Activated naive CD8-positive, alpha-beta T cell treated with anti-CD3 and anti-CD28 coated beads, Interleukin-2, amount 50 U/mL, for 16 hours (primary cell): ENCODE data around the gene PLD4.

Experiments used
- DNase-seq: peaks from one replicate; pipeline ENCODE4 v3.0.0-alpha.2; 2020; ENCODE audit warnings: low read depth, low spot score

Gene PLD4

DNA sequence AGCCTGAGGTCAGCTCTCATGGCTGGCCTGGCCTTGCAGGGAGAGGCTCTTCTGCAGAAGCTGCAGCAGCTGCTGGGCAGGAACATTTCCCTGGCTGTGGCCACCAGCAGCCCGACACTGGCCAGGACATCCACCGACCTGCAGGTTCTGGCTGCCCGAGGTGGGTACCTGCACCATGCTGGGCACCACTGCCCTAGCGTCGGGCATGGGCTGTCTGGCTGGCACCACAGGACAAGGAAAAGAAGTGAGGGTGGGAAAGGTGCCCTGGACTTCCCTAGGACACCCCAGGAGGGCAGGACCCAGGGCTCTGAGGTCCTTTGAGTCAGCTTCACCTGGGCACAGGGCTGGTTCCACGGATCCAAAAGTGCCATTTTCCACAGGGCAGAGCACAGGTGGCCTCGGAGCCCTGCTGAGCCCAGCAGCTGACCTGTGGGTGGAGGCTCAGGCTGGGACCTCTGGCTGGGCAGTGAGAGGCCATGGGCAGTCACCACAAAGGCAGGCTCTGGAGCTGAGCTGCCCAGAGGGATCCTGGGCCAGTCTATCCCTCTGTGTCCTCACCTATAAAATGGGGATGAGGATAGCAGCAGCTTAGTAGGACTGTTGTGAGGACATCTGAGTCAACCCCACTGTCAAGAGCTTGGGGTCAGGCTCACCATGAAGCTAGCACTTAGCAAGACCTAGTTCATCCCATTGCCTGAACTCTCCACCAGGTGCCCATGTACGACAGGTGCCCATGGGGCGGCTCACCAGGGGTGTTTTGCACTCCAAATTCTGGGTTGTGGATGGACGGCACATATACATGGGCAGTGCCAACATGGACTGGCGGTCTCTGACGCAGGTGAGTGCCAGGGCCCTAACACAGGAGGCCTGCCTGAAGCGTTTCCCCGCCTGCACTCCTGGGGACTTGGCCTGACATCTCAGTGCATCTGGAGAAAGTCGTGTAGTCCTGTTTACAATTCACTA, 4.9 kb downstream of the PLD4 start:
- no peak for DNase-seq

DNA sequence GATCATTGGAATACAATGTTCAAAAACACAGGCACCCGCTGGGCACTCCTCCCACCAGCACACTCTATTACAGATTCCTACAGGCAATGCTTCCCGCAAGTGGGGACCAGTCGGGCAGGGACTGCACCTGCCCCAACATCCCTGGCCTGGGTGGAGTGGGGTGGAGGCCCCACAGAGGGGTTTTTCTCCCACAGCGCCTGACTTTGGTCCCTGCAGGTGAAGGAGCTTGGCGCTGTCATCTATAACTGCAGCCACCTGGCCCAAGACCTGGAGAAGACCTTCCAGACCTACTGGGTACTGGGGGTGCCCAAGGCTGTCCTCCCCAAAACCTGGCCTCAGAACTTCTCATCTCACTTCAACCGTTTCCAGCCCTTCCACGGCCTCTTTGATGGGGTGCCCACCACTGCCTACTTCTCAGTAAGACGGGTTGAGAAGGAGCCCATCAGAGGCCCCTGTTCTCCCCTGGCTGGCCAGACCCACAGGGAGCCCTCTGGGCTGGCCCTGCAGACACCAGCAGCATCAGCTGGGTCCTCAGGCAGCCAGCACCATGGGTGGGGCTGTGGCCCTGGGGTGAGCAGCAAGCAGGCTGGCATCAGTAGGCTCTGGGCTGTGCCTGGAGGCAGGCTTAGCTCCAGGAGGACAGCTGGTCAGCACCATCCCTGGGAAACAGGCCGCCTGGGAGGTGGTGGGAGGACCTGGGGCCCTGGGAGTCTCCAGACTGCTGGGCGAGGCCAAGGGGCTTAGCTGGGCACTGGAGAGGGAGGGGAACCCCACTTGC, 6.0 kb downstream of the PLD4 start:
- no peak for DNase-seq

DNA sequence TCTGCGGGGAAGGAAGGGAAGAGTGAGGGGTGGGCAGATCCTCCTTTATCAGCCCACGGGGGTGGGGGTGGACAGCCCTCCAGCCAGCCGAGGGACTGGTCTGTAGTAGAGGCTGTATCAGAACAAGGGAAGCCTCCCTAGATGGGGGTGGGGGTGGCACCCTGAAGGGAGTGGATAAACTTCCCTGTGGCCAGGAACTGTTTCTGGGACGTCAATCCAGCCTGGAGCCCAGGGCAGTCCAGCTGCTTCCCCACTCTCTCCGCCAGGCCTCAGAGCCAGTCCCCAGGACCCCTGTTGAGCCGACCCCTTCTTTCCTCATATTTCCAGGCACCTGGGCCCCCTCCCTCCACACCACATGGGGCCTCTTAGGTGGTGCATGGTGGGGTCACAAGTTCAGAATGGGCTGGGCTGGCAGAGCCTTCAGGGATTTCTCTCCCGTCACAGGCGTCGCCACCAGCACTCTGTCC, 6.7 kb downstream of the PLD4 start:
- no peak for DNase-seq

DNA sequence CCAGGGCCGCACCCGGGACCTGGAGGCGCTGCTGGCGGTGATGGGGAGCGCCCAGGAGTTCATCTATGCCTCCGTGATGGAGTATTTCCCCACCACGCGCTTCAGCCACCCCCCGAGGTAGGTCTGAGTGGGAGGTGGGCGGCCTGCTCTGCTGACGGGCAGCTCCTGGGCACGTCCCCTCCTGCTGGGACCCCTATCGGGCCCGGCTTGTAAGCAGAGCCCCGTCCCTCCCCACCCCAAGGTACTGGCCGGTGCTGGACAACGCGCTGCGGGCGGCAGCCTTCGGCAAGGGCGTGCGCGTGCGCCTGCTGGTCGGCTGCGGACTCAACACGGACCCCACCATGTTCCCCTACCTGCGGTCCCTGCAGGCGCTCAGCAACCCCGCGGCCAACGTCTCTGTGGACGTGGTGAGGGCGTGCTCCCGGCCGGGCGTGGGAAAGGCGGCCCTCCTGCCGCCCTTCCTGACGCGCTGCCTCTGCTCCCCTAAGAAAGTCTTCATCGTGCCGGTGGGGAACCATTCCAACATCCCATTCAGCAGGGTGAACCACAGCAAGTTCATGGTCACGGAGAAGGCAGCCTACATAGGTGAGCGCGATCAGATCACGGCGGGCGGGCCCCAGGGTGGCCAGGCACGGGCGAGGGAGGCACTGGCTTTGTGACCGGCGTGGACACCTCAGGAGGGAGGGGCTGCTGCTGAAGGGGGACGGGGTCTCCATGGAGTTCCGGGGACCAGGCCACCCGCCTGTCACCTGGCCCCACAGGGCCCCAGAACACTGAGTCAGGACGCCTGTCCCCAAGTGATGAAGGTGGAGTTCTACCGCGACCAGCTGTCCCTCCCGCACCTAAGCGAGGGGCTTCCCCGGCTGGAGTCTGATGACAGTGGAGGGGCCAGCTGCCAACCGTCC, 7.3 kb downstream of the PLD4 start:
- DNase-seq, result no peak

DNA sequence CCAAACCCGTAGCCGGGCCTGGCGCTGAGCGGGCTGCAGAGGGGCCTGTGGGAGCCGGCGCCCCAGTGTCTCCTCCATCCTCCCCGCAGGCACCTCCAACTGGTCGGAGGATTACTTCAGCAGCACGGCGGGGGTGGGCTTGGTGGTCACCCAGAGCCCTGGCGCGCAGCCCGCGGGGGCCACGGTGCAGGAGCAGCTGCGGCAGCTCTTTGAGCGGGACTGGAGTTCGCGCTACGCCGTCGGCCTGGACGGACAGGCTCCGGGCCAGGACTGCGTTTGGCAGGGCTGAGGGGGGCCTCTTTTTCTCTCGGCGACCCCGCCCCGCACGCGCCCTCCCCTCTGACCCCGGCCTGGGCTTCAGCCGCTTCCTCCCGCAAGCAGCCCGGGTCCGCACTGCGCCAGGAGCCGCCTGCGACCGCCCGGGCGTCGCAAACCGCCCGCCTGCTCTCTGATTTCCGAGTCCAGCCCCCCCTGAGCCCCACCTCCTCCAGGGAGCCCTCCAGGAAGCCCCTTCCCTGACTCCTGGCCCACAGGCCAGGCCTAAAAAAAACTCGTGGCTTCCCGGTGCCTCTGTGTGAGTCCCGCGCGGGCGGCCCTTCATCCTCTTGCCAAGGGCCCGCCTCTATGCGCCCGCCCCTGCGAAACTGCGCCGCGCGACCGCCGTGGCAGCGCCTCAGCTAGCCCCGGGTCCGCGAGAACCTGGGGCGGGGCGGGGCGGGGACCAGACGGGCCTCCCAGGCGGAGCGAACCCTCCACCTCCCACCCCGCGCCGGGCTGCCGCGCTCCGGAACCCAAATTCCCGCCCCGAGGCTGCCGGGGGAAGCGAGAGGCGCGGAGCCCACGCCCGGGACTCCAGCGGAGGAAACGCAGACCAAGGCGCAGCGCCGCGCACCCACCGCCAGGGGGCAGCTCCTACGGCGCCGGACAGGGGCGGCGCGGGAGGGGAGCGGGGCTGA, 8.3 kb downstream of the PLD4 start:
- peak; percentile 80 for DNase-seq

DNA sequence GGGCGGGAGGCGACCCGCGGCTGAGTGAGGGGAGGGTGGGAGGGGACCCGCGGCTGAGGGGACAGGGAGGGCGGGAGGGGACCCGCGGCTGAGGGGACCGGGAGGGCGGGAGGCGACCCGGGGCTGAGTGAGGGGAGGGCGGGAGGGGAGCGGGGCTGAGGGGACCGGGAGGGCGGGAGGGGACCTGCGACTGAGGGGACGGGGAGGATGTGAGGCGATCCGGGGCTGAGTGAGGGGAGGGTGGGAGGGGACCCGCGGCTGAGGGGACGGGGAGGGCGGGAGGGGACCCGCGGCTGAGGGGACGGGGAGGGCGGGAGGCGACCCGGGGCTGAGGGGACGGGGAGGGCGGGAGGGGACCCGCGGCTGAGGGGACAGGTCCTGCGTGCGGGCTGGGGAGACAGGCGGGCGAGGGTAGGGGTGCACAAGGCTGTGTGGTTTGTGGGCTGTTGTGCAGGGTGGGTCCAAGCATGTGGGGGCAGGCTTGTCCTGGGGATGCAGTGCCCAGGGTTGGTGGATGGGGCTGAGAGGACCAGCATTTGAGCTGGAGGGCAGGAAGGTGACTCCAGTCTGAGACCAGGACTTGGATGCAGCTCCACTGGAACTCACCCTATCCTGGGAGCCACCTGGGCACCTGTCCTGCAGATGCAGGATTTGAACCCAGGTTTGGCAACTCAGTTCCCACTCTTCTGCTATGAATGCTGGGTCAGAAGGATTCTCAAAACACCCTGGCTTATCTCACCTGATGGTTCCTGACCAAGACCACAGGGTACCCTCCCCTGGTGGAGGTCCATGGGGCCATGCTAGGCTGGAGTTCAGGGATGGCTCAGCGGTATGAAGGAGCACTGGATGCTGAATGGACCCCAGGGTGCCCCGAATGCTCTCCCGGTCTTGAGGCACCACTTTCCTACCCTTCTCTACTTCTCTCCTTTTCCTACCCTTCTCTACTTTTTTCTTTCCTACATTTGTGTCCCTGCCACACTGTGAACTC, 9.4 kb downstream of the PLD4 start:
- no peak for DNase-seq

DNA sequence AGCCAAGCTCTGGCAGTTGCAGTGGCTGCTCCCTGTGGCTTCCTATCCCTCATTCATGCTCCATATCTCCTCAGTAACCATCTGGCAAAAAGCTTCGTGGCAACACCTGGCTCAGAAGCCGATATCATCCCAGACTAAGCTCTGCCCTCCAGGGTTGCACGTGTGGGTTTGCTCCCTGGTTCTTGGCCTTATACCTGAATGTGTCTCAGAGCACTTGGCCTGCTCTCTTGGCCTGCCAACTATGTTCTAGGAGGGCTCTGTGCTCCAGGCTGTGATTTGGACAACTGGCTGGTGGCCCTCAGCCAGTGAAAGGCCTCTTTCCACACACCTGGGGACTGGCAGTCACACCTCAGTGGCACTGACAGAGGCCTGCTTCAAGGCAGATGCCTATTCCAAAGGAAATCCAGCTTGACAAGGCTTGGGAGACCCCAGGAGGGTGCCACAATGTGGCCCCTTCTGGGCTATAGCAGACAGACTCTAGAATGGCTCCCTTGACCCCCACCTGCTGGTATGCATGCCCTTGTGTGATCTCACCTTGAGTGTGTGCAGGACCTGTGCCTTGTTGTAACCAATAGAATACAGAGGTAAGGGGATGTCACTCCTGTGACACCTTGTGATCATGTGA, 10.5 kb downstream of the PLD4 start:
- no peak for DNase-seq

DNA sequence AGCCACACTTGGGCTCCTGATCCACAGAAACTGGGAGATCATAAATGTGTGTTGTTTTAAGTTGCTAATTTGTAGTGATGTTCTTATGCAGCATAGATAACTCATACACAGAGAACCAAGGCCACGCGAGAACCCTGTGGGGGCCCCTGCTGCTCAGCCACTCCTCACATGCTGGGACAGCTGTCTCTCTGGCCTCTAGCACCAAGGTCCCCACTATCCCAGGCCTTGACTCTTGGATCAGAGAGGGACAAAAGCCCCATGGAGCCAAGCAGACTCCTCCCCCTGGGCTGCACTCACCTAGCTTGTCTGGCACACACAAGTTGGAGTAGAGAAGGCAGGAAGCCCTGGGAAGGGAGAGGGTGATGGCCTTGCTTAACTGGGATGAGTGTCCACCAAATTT, 11.3 kb downstream of the PLD4 start:
- no peak for DNase-seq

DNA sequence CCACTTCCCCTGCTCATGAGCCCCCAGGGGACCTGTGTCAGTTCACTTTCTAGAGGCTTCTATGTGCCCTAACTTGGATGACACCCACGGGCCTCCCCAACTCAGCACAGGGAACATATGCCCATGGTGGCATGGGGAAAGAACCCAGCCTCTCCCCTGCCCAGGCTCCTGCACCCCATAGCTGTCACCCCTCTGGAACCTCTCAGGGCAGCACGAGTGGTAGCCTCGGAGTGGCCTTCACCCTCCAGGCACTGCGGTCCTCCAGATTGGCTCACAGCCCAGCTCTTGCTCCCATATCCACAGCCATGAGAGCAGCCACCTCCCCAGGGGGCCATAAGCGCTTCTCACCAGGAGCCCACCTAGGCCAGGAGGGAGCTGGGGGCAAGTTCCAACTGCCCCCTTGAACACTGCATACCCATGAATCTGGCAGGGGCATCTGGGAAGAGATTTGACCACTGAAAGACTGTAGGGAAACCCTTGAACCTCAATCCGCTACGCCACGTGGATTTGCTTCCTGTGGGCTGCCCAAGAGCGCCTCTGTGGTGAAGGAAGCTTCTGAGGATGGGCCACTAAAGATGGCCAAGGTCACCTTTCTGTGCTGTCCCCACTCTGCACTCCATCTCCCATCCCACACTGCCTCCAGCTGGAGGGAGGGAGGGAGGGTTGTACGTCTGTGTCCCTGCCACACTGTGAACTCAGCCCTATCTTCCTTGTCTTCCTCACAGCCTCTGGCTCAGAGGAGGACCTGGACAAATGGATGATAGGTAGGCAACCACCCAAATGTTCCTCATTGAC, 11.9 kb downstream of the PLD4 start:
- DNase-seq, result no peak

DNA sequence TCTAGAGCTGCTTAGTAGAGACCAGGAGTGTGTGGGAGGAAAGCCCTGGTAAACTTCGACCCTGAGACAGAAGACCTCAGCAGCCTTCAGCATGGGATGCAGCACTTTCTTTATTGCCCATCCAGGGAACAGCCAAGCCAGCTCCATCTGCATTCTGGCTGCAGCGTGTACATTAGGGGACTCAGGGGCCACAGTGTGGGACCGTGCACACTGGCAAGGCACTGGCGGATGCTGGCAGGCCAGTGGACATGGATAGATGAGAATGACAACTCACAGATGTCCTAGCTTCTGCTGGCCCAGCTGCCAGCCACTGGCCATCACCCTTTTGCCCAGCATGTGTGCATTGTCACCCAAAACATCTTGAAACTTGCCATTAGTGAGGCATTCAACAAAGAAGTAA, 12.5 kb downstream of the PLD4 start:
- no peak for DNase-seq

DNA sequence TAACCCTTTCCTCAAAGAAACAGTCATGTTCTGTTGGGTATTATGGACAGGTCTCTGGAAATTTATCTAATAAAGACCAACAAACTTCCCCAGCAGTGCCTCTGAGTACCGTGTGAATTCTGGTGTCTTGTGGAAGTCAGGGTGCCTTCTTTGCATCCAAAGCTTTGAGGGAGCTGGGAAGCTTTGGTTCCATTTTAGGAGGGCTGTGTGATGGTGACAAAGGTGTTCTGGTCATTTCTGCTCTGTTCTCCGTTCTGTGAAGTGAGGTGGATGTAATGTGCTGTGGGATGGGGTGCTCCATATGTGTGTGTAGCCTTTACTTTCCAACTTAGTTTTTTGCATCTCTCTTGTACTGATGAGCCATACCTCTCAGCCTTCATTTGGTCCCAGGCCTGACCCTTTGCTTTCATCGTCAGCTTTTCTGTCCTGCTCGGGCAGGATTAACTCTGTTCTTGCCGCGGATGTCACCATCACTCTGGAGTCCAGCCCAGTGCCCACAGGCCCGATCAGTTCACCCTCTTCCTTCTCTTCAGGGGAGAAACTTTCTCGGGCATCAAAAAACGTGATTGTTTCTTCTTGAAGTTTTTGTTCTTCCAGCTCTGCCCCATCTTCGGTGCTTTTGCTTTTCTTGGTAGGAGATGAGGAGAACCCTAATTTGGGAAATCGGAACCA, 13.2 kb downstream of the PLD4 start:
- no peak for DNase-seq

DNA sequence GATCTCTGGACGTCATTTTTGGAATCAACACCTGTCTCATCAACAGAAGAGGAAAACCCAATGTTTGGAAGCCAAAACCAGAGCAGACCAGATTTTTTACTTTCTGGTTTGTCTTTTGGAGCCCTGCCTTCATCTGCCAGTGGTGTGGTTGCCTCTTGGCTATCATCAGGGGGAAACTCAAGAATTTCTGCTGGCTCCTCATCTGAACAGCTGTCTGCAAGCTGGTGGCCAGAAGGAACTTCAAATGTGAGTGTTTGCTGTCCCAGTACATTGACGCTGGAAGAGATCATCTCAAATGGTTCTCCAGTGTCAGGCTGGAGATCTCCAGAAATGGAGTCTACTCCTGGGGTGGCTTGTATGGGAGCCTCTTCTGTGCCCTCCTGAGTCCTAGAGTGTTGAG, 13.8 kb downstream of the PLD4 start:
- DNase-seq, result no peak

DNA sequence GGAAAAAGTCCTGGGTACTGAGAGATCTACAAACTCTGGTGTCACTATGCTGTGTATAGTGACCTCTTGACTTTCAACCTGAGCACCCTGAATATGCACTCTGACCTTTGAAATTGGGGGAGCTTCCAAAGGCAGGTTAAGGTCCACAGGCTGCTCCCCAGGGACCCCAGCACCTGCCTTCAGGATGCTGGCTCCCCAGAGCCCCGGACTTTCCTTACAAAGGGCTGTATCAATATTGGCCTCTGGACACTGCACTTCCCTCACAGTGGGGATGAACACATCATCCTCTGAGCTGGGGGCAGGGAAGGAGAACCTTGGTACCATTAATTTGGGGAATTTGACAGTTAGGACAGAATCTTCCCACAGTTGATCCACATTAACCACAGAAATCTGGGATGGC, 14.3 kb downstream of the PLD4 start:
- no peak for DNase-seq

DNA sequence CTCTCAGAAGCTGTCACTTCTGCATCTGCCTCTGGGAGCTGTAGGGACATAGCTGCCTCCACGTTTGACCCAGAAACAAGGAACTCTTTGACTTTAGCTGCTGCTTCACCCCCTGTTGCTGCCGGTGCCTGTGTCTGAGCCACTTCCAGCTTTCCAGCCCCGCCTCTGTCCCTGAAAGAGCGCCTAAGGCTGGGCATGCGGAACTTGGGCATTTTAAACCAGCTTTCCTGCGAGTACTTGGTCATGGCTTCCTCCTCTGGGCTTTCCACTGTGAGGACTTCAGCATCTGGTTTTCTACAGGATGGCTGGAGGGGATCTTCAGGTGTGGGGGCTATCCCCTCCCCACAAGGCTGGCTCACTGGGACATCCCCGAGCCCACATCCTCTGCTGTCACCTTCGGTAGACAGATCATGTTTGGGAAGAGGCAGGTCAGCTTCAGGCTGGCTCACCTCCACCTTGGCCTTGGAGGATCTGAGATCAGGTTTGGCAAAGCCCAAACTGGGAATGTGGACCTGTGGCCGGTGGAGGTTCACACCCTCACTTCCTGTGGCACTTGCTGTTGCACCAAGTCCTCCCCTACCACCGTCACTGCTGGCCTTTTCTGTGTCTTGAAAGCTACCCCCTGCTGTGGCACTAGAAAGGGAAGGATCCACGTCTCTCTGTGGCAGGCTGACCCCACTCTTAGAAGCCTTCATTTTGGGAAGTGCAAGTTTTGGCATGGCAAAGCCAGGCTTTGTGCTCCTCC, 15.2 kb downstream of the PLD4 start:
- no peak for DNase-seq

DNA sequence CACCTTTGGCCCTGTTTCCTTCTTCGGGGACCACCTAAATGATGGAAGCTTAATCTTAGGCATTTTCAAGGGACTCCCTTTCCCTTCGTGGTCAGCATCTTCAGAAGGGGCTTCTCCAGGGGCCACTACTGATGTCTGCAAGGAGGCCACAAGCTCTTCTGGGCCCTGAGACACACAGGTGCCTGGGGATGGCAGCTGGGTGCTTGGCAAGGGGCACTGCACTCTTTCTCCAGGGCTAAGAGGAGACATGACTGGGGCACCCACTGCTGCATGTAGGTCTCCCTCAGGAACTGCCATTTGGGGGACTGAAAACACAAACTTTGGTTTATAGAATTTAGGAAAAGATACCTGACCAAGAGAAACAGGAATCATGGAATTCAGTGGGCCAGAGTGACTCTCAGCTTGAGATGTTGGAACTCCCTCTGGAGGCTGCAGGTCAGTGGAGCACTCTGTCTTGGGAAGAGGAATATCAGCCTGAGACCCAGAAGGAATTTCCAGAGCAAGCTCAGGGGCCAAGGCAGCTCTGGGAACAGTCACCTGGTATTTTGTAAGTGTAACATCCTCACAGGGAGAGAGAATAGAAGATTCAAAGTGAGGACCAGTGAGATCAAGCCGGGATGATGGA, 16.0 kb downstream of the PLD4 start:
- no peak for DNase-seq
